Activated CD8-positive, alpha-beta T cell treated with anti-CD3 and anti-CD28 coated beads for 36 hours (primary cell): ENCODE results near the gene ZC3H10. TPM values are rescaled to one million over a fixed set of nuclear protein-coding genes. Genes with fewer than 3 reads are reported as not detected.

Experiments used
- ATAC-seq: fragments of 200-7000 bp; cut with Tn5 transposase; one replicate; pipeline ENCODE4 v1.10.0; 2021; ENCODE audit warnings: mild to moderate bottlenecking, moderate library complexity
- CTCF ChIA-PET: fragments of 350-600 bp; sonication (Branson Sonifier 250); formaldehyde crosslinking; loops from one replicate; lab custom pipeline; 2021; ENCODE audit warnings: antibody characterized with exemption; lab: Charles Lee
- POLR2A ChIA-PET: fragments of 350-600 bp; sonication (Branson Sonifier 250); formaldehyde crosslinking; loops from one replicate; lab custom pipeline; 2021; ENCODE audit warnings: antibody characterized with exemption; lab: Charles Lee
- DNase-seq: peaks from one replicate; pipeline ENCODE4 v3.0.0-alpha.2; 2020
- H3K27ac Mint-ChIP-seq: one replicate; pipeline ENCODE4 v1.8.0; 2021; ENCODE audit warnings: mild to moderate bottlenecking, mixed read lengths
- H3K27me3 Mint-ChIP-seq: one replicate; pipeline ENCODE4 v1.8.0; 2021; ENCODE audit warnings: mixed read lengths
- H3K36me3 Mint-ChIP-seq: one replicate; pipeline ENCODE4 v1.8.0; 2021; ENCODE audit warnings: low read depth, mixed read lengths
- H3K4me1 Mint-ChIP-seq: one replicate; pipeline ENCODE4 v1.8.0; 2021; ENCODE audit warnings: low read depth, mixed read lengths
- H3K4me3 Mint-ChIP-seq: one replicate; pipeline ENCODE4 v1.8.0; 2021; ENCODE audit warnings: mild to moderate bottlenecking, moderate library complexity, mixed read lengths
- H3K9me3 Mint-ChIP-seq: one replicate; pipeline ENCODE4 v1.8.0; 2021; ENCODE audit warnings: mixed read lengths
- intact Hi-C: fragments of 100-400 bp; cut with micrococcal nuclease; formaldehyde crosslinking; loops from one replicate; pipeline ENCODE4 v1.10.0; 2022
- total RNA-seq, 2 experiments: library from RNA; stranded (reverse); gene quantifications; one replicate each; pipeline ENCODE4 v1.2.3, GENCODE V29; 2021
- TF ChIP-seq, protein P1 (sequence below): fragments of 200-600 bp; IDR thresholded peaks from one replicate; pipeline ENCODE4 v1.8.0; 2022; ENCODE audit warnings: antibody characterized with exemption, mild to moderate bottlenecking

The ZC3H10 gene
- total RNA-seq, 2 experiments from 2014 or later: 6.8 to 7.2 TPM

DNA sequence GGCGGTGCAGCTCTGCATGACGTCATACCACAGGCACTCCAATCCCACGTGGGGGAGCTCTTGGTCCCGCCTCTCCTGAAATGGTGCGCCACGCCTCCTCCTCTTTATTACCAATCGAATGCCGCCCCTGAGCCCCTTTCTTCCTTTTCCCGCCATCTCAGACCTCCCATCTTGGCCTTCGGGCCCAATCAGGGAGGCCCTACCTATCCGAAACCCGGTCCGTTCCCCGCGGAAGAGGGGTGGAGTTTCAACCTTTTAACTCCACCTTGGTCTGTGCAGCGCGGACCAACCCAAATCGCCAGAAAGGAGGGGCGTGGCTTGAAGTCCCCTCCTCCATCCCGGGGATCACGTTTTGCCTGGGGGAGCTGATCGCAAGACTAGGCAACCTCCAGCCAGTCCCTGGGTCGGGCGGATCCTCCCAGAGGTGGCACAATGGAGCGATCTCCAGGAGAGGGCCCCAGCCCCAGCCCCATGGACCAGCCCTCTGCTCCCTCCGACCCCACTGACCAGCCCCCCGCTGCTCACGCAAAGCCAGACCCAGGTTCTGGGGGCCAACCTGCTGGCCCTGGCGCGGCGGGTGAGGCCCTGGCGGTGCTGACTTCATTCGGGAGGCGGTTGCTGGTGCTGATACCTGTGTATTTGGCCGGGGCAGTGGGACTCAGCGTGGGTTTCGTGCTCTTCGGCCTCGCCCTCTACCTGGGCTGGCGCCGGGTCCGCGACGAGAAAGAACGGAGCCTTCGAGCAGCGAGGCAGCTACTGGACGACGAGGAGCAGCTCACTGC, 10.0 kb downstream of the ZC3H10 start, which contains the start of gene ESYT1:
Gene ESYT1 (plus strand): TSS at position 380 of the 782 bp plus-strand sequence. CDS start 53 bp downstream, at position 433.
- intact Hi-C loops: loop anchor here (2.0 to 10.0 kb wide), 2 partner anchors 31 to 127 kb away; partner anchors contain the start of genes ANKRD52 and MYL6
- H3K27ac Mint-ChIP-seq: peak within 1 kb of the TSS; percentile 93
- H3K27me3 Mint-ChIP-seq: no peaks in the 10 kb centered on the region
- H3K4me3 Mint-ChIP-seq: peak within 1 kb of the TSS; percentile 84
- ATAC-seq: peak; percentile 92
- DNase-seq: peak; percentile 99
- ChIA-PET POLR2A (interaction anchor here (0.6 to 5.7 kb wide), 16 partner anchors 10 to 1164 kb away, joined by 3 to 75 read pairs (median 6); partner anchors contain the start of genes MYL6, MYL6B, PA2G4 and RPL41), CTCF (interaction anchor here (0.7 to 9.5 kb wide), 16 partner anchors 9 to 384 kb away, joined by 3 to 110 read pairs (median 6); partner anchors contain the start of genes CS, MYL6B, PA2G4 and RNF41)
- H3K9me3 Mint-ChIP-seq: no peaks in the 10 kb centered on the region
- TF ChIP-seq, protein P1, sequence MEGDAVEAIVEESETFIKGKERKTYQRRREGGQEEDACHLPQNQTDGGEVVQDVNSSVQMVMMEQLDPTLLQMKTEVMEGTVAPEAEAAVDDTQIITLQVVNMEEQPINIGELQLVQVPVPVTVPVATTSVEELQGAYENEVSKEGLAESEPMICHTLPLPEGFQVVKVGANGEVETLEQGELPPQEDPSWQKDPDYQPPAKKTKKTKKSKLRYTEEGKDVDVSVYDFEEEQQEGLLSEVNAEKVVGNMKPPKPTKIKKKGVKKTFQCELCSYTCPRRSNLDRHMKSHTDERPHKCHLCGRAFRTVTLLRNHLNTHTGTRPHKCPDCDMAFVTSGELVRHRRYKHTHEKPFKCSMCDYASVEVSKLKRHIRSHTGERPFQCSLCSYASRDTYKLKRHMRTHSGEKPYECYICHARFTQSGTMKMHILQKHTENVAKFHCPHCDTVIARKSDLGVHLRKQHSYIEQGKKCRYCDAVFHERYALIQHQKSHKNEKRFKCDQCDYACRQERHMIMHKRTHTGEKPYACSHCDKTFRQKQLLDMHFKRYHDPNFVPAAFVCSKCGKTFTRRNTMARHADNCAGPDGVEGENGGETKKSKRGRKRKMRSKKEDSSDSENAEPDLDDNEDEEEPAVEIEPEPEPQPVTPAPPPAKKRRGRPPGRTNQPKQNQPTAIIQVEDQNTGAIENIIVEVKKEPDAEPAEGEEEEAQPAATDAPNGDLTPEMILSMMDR: no peak
- H3K36me3 Mint-ChIP-seq: peaks cover 34% of the 10 kb centered on the region
- peaks cover 53% of the 10 kb centered on the region for H3K4me1 Mint-ChIP-seq

DNA sequence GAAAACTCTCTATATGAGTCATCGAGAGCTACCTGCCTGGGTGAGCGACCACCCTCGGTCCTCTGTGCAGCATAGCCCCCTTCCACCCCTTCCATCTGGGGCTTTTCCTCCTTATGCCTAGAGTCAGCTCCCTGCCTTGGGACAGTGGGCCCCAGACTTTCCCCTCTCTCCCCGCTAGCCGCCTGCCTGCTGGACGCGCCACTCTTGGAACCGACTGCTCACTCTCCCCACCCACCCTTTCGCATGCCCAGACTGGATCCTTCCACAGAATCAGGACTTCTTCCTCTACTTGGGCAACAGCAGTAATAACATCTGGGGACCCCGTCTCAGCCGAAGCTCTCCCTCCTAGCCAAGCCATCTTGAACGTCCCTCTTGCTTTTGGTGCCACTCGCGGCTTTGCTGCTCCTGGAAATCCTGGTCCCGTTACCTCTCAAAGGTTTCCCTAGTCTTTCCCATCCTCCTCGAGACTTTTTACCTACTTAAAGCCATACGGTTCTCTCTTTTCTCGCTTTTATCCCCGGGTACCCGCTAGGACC, 10.7 kb downstream of the ZC3H10 start:
- no peak for ATAC-seq
- Mint-ChIP-seq H3K9me3 (no peaks in the 10 kb centered on the region), H3K4me1 (peaks cover 58% of the 10 kb centered on the region), H3K27me3 (no peaks in the 10 kb centered on the region), H3K4me3 (peak overlapping the region; percentile 84), H3K27ac (peak overlapping the region; percentile 93), H3K36me3 (peaks cover 41% of the 10 kb centered on the region)
- CTCF ChIA-PET: interaction anchor here (0.5 to 9.5 kb wide), 15 partner anchors 8 to 385 kb away, joined by 3 to 110 read pairs (median 7); partner anchors contain the start of genes CS, MYL6B, PA2G4 and RNF41
- intact Hi-C loops: loop anchor here (2.0 to 10.0 kb wide), 2 partner anchors 30 to 126 kb away; partner anchors contain the start of genes ANKRD52 and MYL6
- TF ChIP-seq, protein P1: no peak
- DNase-seq: no peak
- POLR2A ChIA-PET: interaction anchor here (0.6 to 5.7 kb wide), 17 partner anchors 9 to 1163 kb away, joined by 3 to 75 read pairs (median 5); partner anchors contain the start of genes MYL6, MYL6B, PA2G4 and RPL41

DNA sequence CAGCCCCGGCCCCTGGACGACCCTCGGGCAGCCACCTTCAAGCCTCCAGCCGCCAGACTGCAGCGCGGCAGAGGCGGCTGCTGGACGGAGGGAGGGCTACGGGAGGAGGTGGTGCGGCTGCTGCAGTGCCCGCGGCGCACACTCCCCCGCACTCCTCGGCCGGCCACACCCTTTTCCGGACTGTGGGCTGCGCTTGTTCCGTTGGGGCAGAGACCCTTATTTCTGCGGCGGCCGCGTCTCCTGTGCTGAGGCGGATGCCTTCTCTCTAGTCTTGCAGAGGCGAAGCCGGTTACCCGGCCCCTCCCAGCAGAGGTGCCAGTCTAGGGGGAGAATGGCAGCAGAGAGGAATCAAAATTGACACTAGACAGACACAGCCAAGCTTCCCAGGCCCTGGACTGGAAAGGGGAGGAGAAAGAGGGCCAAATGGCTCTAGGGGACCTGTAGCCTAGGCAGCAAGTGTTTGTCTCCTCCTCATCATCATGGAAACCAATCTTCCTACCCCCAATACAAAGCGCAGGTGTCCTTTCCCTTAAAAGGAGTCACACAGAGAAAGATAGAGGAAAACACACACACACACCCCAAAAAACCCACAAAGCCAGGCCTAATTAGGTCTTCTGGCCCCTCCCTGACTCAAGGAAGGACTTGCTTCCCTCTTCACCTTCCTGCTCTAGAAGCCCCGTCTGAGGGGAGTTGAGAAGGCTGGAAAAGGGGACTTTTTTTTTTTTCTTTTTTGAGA, 11.3 kb downstream of the ZC3H10 start:
- Mint-ChIP-seq H3K27me3 (no peaks in the 10 kb centered on the region), H3K36me3 (peaks cover 46% of the 10 kb centered on the region), H3K4me3 (peak overlapping the region; percentile 84), H3K9me3 (no peaks in the 10 kb centered on the region), H3K4me1 (peaks cover 61% of the 10 kb centered on the region), H3K27ac (peak overlapping the region; percentile 93)
- intact Hi-C loops: loop anchor here (2.0 to 10.0 kb wide), 2 partner anchors 29 to 125 kb away; partner anchors contain the start of genes ANKRD52 and MYL6
- ATAC-seq (peak; percentile 26), DNase-seq (peak; percentile 88)
- ChIA-PET CTCF (interaction anchor here (0.5 to 9.5 kb wide), 7 partner anchors 11 to 91 kb away, joined by 5 to 110 read pairs (median 7); partner anchors contain the start of genes MYL6B, PA2G4, RPL41 and SMARCC2), POLR2A (interaction anchor here (0.7 to 5.7 kb wide), 18 partner anchors 9 to 96 kb away, joined by 3 to 75 read pairs (median 4); partner anchors contain the start of genes MYL6B, PA2G4, RPL41 and SMARCC2)
- TF ChIP-seq, protein P1: no peak

DNA sequence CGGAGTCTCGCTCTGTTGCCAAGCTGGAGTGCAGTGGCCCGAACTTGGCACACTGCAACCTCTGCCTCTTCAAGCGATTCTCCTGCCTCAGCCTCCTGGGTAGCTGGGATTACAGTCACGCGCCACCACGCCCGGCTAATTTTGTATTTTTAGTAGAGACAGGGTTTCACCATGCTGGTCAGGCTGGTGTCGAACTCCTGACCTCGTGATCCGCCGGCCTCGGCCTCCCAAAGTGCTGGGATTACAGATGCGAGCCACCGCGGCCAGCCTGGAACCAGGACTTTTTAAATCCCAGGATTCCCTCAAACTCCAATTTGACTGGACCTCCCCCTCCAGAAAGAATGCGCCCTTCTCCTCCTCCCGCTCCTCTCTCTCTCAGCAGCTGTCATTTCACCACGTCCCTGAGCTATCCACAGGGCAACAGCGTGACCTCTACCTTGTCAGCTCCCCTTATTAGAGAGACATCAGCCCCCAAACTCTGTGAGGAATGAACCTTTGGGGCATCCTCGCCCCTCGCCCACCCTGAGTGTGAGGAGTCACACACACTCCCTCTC, 12.0 kb downstream of the ZC3H10 start:
- Mint-ChIP-seq H3K27me3 (no peaks in the 10 kb centered on the region), H3K9me3 (no peaks in the 10 kb centered on the region), H3K4me3 (peak overlapping the region; percentile 84), H3K36me3 (peaks cover 47% of the 10 kb centered on the region), H3K27ac (peak overlapping the region; percentile 93), H3K4me1 (peaks cover 59% of the 10 kb centered on the region)
- POLR2A ChIA-PET: interaction anchor here (0.6 to 5.7 kb wide), 14 partner anchors 8 to 65 kb away, joined by 3 to 75 read pairs (median 4); partner anchors contain the start of genes MYL6B, PA2G4, RPL41 and ZC3H10
- DNase-seq (no peak), ATAC-seq (no peak)
- TF ChIP-seq, protein P1: no peak
- intact Hi-C loops: loop anchor here (2.0 to 10.0 kb wide), 2 partner anchors 29 to 125 kb away; partner anchors contain the start of genes ANKRD52 and MYL6
- CTCF ChIA-PET: interaction anchor here (1.4 to 9.5 kb wide), 5 partner anchors 11 to 59 kb away, joined by 7 to 110 read pairs (median 9); partner anchors contain the start of genes MYL6B, RPL41, SMARCC2 and ZC3H10
